ENCODE measurements around the gene CIAO3. TPM values are rescaled to one million over a fixed set of nuclear protein-coding genes. Genes with fewer than 3 reads are reported as not detected.

Gene CIAO3
- 14.4 and 17.6 TPM in 2 replicates for polyA plus RNA-seq (2011; rRNA removed)
- 21.5 and 22.8 TPM in 2 replicates for polyA minus RNA-seq (2011; rRNA and poly(A)+ RNA removed)

DNA sequence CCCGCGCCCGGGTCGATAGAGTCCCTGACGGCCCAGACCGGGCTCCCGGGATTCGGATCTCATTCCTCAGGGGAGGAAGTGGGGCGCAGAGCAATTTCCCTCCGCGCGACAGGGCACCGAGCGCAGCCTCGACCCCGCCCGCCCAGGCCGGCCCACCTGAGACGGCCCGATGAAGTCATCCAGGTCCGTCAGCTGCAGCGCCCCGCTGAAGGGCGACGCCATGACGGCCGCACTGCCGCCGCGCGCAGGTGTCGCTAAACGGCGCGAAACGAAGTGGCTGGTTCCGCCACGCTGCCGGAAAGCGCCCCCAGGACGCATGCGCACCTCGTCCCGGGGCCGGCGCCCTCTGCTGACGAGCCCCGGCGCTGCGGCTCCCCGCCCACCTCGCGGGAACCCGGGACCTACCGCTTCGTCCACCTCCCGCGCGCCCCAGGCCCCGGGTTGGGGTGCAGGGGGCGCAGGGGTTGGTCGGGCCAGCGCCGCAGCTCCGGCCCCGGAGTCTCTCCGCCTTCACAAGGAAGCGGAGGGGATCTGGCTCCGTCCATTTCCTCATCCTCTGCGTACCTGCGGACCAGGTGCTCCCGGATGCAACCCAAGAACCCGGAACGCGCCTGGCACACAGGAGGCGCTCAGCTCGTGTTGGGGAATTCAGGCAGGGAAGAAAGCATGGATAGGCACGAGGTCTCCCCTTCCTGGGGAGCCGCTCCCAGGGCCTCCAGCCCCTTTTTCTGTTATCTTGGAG, at the start of gene CIAO3:
Gene CIAO3 (minus strand): TSS at position 234 of the 742 bp plus-strand sequence. CDS start 12 bp downstream, at position 222.
- Histone ChIP-seq H3K27ac (ENCODE audit: low read depth, low read length) (no peak within 1 kb of the TSS), H3K9me3 (ENCODE audit: control insufficient read depth, insufficient read depth, low read length) (no peaks in the 10 kb centered on the region; the same call in 1 of the 2 replicates), H3K27me3 (ENCODE audit: control insufficient read depth, insufficient read depth, low read length) (no peaks in the 10 kb centered on the region), H3K4me3 (ENCODE audit: low read depth, low read length) (peak within 1 kb of the TSS; percentile 78)
- TF ChIP-seq, protein P1, sequence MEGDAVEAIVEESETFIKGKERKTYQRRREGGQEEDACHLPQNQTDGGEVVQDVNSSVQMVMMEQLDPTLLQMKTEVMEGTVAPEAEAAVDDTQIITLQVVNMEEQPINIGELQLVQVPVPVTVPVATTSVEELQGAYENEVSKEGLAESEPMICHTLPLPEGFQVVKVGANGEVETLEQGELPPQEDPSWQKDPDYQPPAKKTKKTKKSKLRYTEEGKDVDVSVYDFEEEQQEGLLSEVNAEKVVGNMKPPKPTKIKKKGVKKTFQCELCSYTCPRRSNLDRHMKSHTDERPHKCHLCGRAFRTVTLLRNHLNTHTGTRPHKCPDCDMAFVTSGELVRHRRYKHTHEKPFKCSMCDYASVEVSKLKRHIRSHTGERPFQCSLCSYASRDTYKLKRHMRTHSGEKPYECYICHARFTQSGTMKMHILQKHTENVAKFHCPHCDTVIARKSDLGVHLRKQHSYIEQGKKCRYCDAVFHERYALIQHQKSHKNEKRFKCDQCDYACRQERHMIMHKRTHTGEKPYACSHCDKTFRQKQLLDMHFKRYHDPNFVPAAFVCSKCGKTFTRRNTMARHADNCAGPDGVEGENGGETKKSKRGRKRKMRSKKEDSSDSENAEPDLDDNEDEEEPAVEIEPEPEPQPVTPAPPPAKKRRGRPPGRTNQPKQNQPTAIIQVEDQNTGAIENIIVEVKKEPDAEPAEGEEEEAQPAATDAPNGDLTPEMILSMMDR (IDR thresholded peaks at IDR 0.05; ENCODE audit: low read depth, low read length) = peak; percentile 71
- POLR2A ChIA-PET = interaction anchor here (0.7 kb wide), 1 partner anchor 412 kb away, joined by 3 read pairs; no protein-coding TSS in a partner anchor
- peak; percentile 68 for DNase-seq (ENCODE audit: low read depth, low spot score)
- CTCF ChIA-PET = interaction anchor here (0.7 to 1.7 kb wide), 8 partner anchors 9 to 211 kb away, joined by 3 to 6 read pairs (median 3); no protein-coding TSS in a partner anchor

DNA sequence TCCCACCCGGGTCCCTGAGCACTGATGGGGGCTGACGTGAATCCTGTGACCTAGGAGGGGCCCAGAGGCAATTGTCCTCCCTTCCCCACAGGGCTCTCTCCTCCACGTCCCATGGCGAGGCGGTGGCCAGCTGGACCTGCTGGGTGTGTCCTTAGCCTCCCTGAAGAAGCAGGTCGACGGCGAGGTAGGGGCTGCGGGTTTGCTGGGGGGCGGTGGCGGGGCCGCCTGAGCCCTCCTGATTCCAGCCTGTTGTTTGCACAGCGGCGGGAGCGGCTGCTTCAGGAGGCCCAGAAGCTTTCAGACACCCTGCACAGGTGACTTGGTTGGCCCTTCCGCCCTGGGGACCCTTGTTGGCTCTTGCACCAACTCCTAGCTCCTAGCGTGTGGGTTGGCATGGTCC, 49.3 kb upstream of the CIAO3 start:
- DNase-seq (ENCODE audit: low read depth, low spot score) = no peak
- TF ChIP-seq, protein P1 (IDR thresholded peaks at IDR 0.05; ENCODE audit: low read depth, low read length) = no peak
- Histone ChIP-seq H3K27ac (ENCODE audit: low read depth, low read length) (no peak overlapping the region), H3K9me3 (ENCODE audit: control insufficient read depth, insufficient read depth, low read length) (no peaks in the 10 kb centered on the region; the same call in 1 of the 2 replicates), H3K27me3 (ENCODE audit: control insufficient read depth, insufficient read depth, low read length) (no peaks in the 10 kb centered on the region), H3K4me3 (ENCODE audit: low read depth, low read length) (no peak overlapping the region)
- ChIA-PET CTCF (no interaction called here), POLR2A (no interaction called here)

- Histone ChIP-seq H3K27ac (ENCODE audit: low read depth, low read length) (no peak overlapping the region), H3K4me3 (ENCODE audit: low read depth, low read length) (peak overlapping the region; percentile 85), H3K9me3 (ENCODE audit: control insufficient read depth, insufficient read depth, low read length) (no peaks in the 10 kb centered on the region; the same call in 1 of the 2 replicates), H3K27me3 (ENCODE audit: control insufficient read depth, insufficient read depth, low read length) (no peaks in the 10 kb centered on the region)
- ChIA-PET CTCF (no interaction called here), POLR2A (interaction anchor here (1.3 kb wide), 1 partner anchor 12 kb away, joined by 4 read pairs; the partner anchor contains the start of gene GNG13)
- TF ChIP-seq, protein P1 (IDR thresholded peaks at IDR 0.05; ENCODE audit: low read depth, low read length) = no peak
- DNase-seq (ENCODE audit: low read depth, low spot score) = no peak
Observed at GRCh38 chr16:789191-789850, 48.5 kb upstream of the CIAO3 start.

GRCh38 chr16:788399-789126, 47.8 kb upstream of the CIAO3 start, which contains the start of gene CHTF18:
CHTF18 (plus strand) TSS chr16:788620; CDS start chr16:788685, 65 bp downstream.
- TF ChIP-seq, protein P1 (IDR thresholded peaks at IDR 0.05; ENCODE audit: low read depth, low read length) = no peak
- CTCF ChIA-PET = interaction anchor here (0.6 to 0.8 kb wide), 2 partner anchors 73 to 76 kb away, joined by 3 read pairs; no protein-coding TSS in a partner anchor
- no peaks in the 10 kb centered on the region for H3K27me3 ChIP-seq (ENCODE audit: control insufficient read depth, insufficient read depth, low read length)

More at GRCh38 chr16:788399-789126, 47.8 kb upstream of the CIAO3 start, which contains the start of gene CHTF18:
- POLR2A ChIA-PET = interaction anchor here (0.6 to 1.6 kb wide), 8 partner anchors 13 to 181 kb away, joined by 3 to 5 read pairs (median 4); partner anchors contain the start of genes ANTKMT, GNG13 and METTL26
- no peaks in the 10 kb centered on the region; the same call in 1 of the 2 replicates for H3K9me3 ChIP-seq (ENCODE audit: control insufficient read depth, insufficient read depth, low read length)
- peak within 1 kb of the TSS; percentile 86 for H3K4me3 ChIP-seq (ENCODE audit: low read depth, low read length)
- no peak within 1 kb of the TSS for H3K27ac ChIP-seq (ENCODE audit: low read depth, low read length)
- DNase-seq (ENCODE audit: low read depth, low spot score) = peak; percentile 61
